ENCODE results near the gene AFTPH.

- TF ChIP-seq CTCF (IDR thresholded peaks at IDR 0.05; ENCODE audit: insufficient read depth, low read length, poor library complexity, severe bottlenecking) (no peak), EZH2phosphoT487 (conservative IDR thresholded peaks at IDR 0.05; ENCODE audit: low read length) (no peak)
These were observed 100.7 kb downstream of the AFTPH start for GRCh38 chr2:64624862-64625261.
